GM19043 (cell line): ENCODE data around the gene LZTS2.
A peak's percentile ranks its signal among the peaks of the same experiment; 100 is the strongest.

Source experiments
- ATAC-seq: cut with Tn5 transposase; IDR thresholded peaks from one replicate; pipeline ENCODE4 v1.9.1; 2021; ENCODE audit warnings: low read depth; ENCODE audit not compliant: unreplicated experiment

Gene LZTS2

DNA sequence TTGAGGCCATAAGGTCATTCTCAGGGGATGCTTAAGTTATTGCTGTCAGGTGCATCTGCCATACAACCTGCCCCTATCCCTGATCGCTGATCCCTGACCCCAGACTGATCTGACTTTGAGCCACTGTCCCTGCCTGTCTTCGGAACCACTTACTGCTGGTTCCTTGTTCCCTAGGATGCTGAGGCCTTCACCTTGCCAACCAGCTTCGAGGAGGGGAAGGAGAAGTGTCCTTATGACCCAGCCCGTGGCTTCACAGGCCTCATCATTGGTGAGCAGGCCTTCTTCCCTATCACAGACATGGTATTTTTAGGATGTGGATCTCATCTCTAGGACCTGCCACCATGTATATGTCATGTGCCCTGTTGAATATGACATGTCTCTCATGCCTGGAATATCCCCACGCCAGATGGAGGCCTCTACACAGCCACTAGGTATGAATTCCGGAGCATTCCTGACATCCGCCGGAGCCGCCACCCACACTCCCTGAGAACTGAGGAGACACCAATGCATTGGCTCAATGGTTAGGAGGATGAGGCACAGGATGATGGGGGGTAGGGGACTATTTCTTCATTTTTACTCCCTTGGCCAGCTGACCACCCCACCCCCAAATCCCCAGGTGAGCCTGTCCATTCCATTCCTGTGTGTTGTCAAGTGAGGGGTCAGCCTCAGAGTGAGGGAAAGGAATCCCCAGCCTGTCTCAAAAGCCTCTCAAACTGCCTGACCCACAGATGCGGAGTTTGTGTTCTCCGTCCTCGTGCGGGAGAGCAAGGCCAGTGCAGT is 21.3 kb upstream of the LZTS2 start:
- ATAC-seq = no peak

DNA sequence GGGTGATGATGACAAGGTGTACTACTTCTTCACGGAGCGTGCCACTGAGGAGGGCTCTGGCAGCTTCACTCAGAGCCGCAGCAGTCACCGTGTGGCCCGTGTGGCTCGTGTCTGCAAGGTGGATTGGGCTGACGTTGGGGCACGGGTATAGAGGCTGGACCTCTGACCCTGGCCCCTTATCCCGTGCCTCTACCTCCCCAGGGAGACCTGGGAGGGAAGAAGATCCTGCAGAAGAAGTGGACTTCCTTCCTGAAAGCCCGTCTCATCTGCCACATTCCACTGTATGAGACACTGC is 20.8 kb upstream of the LZTS2 start:
- ATAC-seq = no peak

DNA sequence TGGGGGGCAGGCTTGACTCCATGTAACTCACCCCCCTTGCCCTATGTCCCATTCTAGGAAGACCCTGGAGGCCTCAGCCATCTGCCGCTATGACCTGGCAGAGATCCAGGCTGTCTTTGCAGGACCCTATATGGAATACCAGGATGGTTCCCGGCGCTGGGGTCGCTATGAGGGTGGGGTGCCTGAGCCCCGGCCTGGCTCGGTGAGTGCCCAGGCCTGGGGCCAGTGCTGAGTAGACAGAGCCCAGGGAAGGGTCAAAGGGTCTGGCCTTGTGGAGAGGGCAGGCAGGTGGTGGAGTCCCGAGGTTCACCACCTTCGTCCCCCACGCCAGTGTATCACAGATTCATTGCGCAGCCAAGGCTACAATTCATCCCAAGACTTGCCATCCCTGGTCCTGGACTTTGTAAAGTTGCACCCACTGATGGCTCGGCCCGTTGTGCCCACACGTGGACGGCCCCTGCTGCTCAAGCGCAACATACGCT is 19.8 kb upstream of the LZTS2 start:
- no peak for ATAC-seq

DNA sequence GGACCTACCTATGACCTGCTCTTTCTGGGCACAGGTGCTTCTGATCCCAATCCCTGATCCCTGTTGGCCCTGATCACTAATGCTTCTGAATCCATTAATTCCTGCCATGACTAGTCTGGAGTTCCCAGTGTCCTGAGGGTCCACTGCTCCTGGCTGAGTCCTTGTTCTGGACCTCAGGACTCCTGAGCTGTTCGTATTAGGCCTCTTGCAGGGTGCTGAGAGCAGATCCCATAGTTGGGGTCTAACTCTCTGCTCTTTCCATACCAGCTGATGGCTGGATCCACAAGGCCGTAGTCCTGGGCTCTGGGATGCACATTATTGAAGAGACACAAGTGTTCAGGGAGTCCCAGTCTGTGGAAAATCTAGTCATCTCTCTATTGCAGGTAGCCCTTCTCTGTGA is 19.3 kb upstream of the LZTS2 start:
- no peak for ATAC-seq

DNA sequence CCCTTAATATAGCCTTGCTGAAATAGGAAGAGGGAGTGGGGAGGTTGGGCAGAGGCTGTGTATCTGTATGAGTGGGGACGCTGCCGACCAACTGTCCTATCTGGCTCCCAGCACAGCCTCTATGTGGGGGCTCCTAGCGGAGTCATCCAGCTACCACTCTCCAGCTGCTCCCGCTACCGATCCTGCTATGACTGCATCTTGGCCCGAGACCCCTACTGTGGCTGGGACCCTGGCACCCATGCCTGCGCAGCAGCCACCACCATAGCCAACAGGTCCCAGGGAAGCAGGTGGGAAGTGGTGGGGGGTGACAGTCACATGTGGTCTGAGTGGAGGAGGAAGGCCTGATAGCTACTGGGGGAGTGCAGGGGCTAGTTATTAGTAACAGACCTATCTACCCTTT is 18.9 kb upstream of the LZTS2 start:
- no peak for ATAC-seq

DNA sequence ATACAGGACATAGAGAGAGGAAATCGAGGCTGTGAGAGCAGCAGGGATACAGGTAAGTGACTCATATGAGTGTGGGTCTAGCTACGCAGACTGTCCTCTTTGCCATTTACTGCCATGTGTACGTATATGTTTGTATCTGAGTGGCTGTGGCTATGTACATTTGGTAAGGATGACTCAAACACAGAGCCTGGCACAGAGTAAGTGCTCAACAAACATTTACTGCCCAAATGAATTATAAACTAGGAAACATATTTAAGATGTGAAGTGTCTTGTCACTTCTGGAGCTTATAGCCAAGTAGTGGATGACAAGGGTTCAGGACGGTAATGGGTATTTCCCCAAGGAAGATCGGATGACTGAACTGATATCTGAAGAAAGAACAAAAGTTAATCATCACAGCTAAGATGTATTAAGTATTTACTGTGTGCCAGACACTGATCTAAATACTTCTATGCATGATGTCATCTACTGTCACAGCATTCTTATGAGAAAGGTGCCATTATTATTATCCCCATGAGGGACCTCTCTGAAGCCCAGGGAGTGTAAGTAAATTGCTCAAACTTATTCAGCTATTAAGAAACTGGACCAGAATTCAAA is 18.3 kb upstream of the LZTS2 start:
- ATAC-seq = no peak

DNA sequence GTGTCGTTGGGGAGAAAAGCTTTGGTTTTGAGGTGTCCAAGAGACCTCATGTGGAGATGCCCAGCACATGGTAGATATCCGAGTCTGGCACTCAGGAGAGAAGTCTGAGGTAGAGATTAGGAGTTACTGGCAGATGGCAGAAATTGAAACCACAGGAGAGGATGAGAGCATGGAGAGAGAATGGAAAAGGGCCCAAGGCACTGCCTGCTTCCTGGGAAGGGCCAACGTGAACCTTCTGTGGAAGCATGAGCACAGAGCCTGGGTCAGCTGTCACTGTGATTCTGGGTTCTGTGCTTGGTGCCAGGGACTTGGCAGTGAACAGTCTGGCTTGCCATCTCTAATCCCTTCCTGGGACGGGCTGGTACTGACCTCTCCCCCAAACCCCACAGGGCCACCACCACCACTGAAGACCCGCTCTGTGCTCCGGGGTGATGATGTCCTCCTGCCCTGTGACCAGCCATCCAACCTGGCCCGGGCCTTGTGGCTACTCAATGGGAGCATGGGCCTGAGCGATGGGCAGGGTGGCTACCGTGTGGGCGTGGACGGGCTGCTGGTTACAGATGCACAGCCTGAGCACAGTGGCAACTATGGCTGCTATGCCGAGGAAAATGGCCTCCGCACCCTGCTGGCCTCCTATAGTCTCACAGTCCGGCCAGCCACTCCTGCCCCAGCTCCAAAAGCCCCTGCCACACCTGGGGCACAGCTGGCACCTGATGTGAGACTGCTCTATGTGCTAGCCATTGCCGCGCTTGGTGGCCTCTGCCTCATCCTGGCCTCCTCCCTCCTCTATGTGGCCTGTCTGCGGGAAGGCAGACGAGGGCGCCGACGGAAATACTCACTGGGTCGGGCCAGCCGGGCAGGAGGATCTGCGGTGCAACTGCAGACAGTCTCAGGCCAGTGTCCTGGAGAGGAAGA is 16.4 kb upstream of the LZTS2 start:
- no peak for ATAC-seq

DNA sequence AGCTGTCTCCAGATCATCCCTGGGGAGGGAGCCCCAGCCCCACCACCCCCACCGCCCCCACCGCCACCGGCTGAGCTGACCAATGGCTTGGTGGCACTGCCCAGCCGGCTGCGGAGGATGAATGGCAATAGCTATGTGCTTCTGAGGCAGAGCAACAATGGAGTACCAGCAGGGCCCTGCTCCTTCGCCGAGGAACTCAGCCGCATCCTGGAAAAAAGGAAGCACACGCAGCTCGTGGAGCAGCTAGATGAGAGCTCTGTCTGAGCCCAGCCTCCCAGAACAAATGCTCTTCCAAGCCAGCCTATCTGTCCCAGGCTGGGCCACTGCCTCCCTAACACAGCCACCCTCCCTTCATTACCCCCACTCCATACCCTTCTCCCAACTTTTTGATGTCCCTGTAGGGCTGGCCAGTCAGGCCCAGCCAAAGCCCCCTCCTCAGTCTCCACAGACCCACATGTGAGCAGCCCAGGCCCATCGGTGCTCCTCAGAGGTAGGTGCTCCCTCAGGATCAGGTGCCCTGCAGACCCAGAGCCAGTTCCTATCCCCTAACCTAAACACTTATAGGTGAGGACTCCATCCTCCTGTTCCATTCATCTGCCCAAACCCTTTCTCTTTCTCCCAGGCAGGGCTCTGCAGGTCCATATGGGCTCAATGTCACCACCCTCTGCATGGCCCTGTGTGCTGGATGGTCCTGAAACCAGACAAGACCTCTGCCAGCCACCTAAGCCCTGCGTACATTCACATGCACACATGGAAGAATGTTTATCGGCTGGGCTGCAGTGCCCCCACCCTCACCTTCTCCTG is 15.5 kb upstream of the LZTS2 start:
- no peak for ATAC-seq

DNA sequence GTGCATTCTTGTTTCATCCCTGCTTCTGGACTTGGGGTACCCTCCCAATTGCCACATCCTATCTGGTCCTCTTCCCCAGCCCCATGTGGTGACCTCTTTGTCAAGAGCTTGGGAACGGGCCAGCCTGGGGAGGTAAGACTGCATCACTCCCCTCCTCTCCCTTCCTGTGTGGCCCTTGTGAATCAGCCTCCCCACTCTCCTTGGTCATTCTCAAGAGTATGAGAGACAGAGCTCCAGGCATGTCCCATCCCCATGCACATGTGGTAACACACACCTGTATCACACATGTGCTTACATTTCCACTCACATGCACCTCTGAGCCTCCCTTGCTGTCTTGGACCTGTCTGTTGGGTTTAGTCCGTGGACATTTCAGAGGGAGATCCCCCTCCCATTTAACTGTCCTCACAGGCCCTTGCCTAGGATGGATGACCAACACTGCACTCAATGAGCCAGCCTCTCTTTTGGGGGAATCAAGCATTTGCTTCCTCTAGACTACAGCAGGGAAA is 14.9 kb upstream of the LZTS2 start:
- no peak for ATAC-seq

DNA sequence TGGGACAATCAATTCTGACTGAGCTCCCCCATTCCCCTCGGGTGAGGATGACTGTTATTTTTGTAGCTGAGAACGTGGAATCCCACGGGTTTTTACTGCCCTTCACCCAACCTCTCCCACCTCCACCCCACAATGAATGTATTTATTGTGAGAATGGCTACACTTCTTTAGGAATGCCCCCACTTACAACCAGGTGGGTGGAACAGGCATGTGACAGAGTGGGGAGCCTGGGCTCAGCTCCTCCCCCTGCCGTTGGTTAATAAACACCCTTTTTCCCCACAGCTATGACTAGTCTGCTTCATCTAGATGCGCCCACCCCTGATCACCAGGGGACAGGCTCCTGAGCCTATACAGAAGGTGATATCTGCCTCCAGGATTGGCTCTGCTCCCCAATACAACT is 14.3 kb upstream of the LZTS2 start:
- no peak for ATAC-seq

DNA sequence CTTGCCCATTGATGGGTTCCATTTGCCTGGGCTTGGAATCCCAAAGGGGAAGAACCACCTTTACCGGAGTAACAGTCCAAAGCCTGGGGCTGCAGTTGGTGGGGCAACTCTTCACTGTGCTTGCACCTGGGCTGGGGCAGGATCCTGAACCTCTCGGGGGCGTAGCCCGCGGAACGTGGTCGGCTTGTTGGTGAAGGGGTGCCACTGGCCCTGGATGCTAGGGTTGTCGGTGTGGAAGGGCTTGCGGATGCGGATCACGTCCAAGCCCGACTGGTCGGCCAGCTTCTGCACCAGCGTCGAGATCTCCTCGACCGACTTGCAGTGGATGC is 13.0 kb upstream of the LZTS2 start:
- ATAC-seq = no peak

DNA sequence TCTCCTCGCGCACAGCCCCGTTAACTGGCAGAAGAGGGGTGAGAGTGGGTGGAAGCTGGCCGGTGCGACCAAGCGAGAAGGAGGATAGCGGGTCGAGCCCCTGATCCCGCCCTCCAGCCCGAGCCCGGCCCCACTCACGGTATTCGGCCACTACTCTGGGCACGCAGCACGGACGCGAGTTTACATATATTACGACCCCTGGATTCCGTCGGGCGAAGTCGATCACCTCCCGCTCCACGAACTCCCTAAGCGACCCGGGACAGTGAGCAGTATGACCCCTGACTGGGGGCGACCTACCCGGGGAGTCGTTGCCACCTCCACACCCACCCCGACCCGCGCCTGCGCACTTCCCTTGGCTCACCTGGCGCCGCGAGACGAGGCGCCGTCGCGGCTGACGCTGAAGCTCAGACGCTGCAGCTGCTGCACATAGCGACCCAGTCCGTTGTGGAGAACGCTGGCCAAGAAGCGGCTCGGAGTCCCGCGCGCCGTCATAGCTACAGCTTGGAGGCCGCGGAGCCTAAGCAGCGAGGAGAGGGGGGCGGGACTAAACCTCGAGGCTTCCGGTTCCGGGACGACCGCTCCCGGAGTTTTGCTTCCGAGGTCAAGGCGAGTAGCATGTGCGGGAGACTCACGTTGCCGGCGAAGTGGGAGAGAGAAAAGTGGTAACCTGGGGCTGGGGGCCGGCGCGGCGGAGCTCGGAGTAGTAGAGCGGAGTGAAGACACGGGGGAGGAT is 12.5 kb upstream of the LZTS2 start, which contains the start of the genes MRPL43 and TWNK:
MRPL43 (minus strand) TSS at position 546 of the 733 bp plus-strand sequence; CDS start at position 492, 54 bp downstream.
TWNK (plus strand) TSS at position 592 of the 733 bp plus-strand sequence. CDS start 668 bp downstream, outside the sequence.
- peak; percentile 93 for ATAC-seq

DNA sequence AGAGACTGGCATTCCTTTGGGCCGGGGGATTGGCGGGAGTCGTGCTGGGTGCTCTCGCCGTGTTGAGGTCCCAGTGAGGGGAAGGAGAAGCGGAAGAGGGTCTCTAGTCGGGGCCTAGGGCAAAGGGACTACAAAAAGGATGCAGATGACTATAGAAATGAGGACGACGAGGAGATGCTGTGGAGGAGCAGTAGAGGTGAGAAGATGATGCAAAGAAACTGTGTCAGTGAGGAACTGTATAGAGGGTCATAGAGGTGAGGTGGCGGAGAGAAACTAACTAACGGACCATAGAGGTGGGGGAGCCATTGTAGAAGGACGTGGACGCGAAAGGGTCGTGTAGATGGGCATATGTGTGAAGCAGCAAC is 11.9 kb upstream of the LZTS2 start:
- ATAC-seq = no peak

DNA sequence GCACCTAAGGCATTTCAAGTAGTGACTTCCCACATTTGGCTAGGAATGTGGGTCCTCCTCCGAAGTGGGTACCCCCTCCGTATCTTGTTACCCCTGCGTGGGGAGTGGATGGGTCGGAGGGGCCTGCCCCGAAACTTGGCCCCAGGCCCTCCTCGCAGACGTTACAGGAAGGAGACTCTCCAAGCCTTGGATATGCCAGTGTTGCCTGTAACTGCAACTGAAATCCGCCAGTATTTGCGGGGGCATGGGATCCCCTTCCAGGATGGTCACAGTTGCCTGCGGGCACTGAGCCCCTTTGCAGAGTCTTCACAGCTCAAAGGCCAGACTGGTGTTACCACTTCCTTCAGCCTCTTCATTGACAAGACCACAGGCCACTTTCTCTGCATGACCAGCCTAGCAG is 11.4 kb upstream of the LZTS2 start:
- ATAC-seq = no peak

DNA sequence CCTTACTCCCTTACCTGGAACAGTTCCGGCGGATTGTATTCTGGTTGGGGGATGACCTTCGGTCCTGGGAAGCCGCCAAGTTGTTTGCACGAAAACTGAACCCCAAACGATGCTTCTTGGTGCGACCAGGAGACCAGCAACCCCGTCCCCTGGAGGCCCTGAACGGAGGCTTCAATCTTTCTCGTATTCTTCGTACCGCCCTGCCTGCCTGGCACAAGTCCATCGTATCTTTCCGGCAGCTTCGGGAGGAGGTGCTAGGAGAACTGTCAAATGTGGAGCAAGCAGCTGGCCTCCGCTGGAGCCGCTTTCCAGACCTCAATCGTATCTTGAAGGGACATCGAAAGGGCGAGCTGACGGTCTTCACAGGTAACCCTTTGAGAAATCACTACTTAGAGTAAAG is 10.5 kb upstream of the LZTS2 start:
- ATAC-seq = no peak

DNA sequence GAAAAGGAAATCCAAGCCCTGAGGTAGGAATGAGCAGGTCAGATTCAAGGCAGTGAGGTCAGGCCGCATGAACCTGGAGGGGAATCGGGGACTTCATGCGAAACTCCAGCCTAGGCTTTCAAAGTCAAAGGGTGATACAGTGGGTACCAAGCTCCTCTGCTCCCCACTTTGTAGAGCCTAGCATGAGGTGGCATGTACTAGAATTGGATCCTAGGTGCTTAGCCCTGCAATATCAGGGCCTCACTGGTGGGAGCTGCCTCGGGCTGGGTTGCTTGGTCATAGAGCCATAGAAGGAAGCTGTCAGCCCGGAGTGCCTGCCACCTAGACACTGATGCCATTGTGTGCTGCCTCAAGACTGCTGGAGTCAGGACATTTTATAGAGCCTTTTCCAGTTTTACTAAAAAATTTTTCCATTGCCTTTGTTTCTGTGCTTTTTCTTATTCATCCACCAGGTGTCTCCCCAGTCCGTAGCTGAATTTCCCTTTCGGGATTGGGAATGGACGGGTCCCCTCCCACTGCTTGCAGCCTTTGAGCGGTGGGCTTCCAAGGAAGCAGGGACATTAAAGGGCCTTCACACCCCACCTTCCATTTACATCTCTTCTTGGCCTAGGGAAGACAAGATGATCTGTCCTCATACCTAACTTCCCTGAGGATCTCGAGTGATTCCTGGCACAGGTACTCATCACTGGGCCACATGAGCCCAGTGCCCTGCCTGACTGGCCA is 5.5 kb upstream of the LZTS2 start:
- ATAC-seq = no peak

DNA sequence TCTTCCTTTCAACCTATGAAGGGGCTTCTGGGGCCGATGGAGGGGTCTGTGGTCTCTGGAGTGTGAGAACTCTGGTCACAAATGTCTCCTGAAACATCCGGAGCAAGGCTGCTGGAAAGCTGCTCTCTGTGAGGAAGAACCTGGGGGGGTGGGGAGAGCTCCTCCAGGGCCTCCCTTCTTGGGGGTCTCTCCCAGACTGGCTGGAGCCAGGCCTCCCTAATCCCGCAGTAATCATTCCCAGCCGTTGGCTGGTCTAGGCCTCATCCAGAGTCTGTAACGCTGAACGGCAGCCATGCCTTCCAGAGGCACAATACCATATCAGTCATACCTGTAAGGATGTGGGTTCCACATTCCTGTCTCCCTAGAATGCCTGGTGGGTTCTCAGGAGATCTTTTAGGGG is 4.4 kb upstream of the LZTS2 start:
- no peak for ATAC-seq

DNA sequence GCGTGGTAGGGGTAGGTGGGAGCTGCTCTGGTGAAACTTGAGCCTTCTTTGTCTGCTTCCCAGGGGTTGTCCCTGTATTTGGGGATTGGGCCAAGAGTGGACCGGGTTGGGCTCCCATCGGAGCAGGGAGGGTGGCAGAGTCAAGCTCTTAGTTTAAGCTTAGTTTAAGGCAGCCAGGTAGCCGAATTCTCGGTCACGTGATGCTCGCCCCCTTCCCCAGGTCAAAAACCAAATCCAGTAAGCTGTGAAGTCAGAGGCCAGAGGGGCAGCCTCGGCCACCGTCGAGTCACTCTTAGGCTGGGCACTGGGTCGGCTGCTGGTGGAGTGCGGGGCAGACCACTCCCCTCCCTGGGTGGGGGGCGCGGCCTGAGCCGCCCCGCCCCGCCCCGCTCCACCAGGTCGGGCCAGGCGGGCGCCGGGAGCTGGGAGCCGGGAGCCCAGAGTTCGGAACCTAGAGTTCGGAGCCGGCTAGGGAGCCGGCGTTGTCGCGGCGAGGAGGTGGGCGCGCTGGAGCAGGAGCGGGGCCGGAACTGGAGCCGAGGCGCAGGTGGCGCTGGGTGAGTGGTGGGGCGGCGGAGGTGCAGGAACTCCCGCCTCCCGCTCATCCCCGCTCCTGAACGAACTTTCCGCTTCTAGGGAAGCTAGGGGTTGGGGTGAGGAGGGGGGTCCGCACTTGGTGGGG is 2.8 kb upstream of the LZTS2 start:
- no peak for ATAC-seq
